GM12878 (cell line): ENCODE measurements around the gene ANOS1. TPM values are rescaled to one million over a fixed set of nuclear protein-coding genes. Genes with fewer than 3 reads are reported as not detected.

Experiments
- ATAC-seq: fragments of 200-7000 bp; cut with Tn5 transposase; 3 replicates; pipeline ENCODE4 v1.9.1; 2020; ENCODE audit warnings: mild to moderate bottlenecking, moderate library complexity
- BruUV-seq: library from RNA; stranded (reverse); fragments of 400-500 nt; replicated peaks from 2 replicates; lab custom pipeline; 2021; lab: Mats Ljungman, UMichigan
- CTCF ChIA-PET: fragments of 300-600 bp; sonication (Branson Sonifier 250); formaldehyde crosslinking; extraction: SDS; loops from one replicate; lab custom pipeline; 2021; ENCODE audit warnings: inconsistent platforms; lab: Yijun Ruan, JAX
- POLR2A ChIA-PET: fragments of 350-600 bp; formaldehyde crosslinking; extraction: SDS; loops from one replicate; lab custom pipeline; 2021; ENCODE audit warnings: inconsistent platforms; lab: Charles Lee
- RAD21 ChIA-PET: fragments of 300-600 bp; sonication (Branson Sonifier 250); formaldehyde crosslinking; loops from one replicate; lab custom pipeline; 2023; ENCODE audit warnings: antibody characterized with exemption; ENCODE audit not compliant: unreplicated experiment; lab: Charles Lee
- SMC1A ChIA-PET: fragments of 300-600 bp; sonication (Branson Sonifier 250); formaldehyde crosslinking; loops from one replicate; lab custom pipeline; 2023; ENCODE audit not compliant: unreplicated experiment, uncharacterized antibody; lab: Charles Lee
- DNase-seq: peaks from one replicate; pipeline ENCODE4 v3.0.0-alpha.2; 2011; ENCODE audit warnings: low read depth, low spot score
- FAIRE-seq: peaks from 3 replicates; lab custom pipeline; 2011; peaks lifted over from hg19 to GRCh38; lab: Jason Lieb, UNC
- H2AFZ ChIP-seq: 2 replicates; pipeline ENCODE4 v1.6.0; 2011; ENCODE audit warnings: low read depth, low read length, control low read depth; ENCODE audit not compliant: control insufficient read depth
- H3K27ac ChIP-seq: 2 replicates; pipeline ENCODE4 v1.5.1; 2011; ENCODE audit warnings: control low read depth; ENCODE audit not compliant: control insufficient read depth, insufficient read depth
- H3K27me3 ChIP-seq, 2 experiments: replicated peaks in 1 of 2; 2 replicates each; pipeline versions ENCODE4 v1.6.0 to v1.6.1; 2011; ENCODE audit warnings: low read length in 1 of 2; ENCODE audit not compliant: control insufficient read depth in 2 of 2, insufficient read depth in 2 of 2
- H3K36me3 ChIP-seq, 2 experiments: 2 replicates each; pipeline ENCODE4 v1.5.1; 2011; ENCODE audit warnings: low read length in 1 of 2; ENCODE audit not compliant: control insufficient read depth in 2 of 2, insufficient read depth in 2 of 2
- H3K4me1 ChIP-seq: 2 replicates; pipeline ENCODE4 v1.6.1; 2011; ENCODE audit warnings: mild to moderate bottlenecking, low read length, moderate library complexity, mixed read lengths; ENCODE audit not compliant: control insufficient read depth, insufficient read depth
- H3K4me2 ChIP-seq: 2 replicates; pipeline ENCODE4 v1.6.0; 2011; ENCODE audit warnings: control low read depth; ENCODE audit not compliant: control insufficient read depth, insufficient read depth
- H3K4me3 ChIP-seq: fragments of 200-600 bp; sonication (generic); 2 replicates; pipeline ENCODE4 v1.5.1; 2016
- H3K79me2 ChIP-seq: 2 replicates; pipeline ENCODE4 v1.6.0; 2011; ENCODE audit warnings: low read length; ENCODE audit not compliant: control insufficient read depth, insufficient read depth
- H3K9ac ChIP-seq: 2 replicates; pipeline ENCODE4 v1.8.0; 2011; ENCODE audit warnings: low read length, control low read depth, mixed read lengths; ENCODE audit not compliant: control insufficient read depth, insufficient read depth
- H3K9me3 ChIP-seq: replicated peaks from 3 replicates; pipeline ENCODE4 v1.5.1; 2011; ENCODE audit warnings: mild to moderate bottlenecking, low read length; ENCODE audit not compliant: control insufficient read depth, insufficient read depth
- H4K20me1 ChIP-seq: 2 replicates; pipeline ENCODE4 v1.6.0; 2011; ENCODE audit not compliant: control insufficient read depth, insufficient read depth
- CUX1 ChIP-seq: IDR thresholded peaks from 2 replicates; pipeline ENCODE4 v1.6.1; 2012; ENCODE audit warnings: improper control_type of control experiment, low read depth, low read length; ENCODE audit not compliant: insufficient replicate concordance
- EGR1 ChIP-seq, 2 experiments: IDR thresholded peaks; 1 replicate in 1 of 2; 2 replicates in 1 of 2; pipeline ENCODE4 v1.6.1; 2011 to 2012; ENCODE audit warnings: low read depth in 2 of 2, low read length in 2 of 2, borderline replicate concordance in 1 of 2, mild to moderate bottlenecking in 1 of 2, moderate library complexity in 1 of 2
- EZH2 ChIP-seq: IDR thresholded peaks from 2 replicates; pipeline ENCODE4 v1.6.1; 2012; ENCODE audit warnings: low read depth, mild to moderate bottlenecking, control low read depth, inconsistent platforms, low read length, borderline replicate concordance; ENCODE audit not compliant: control insufficient read depth
- NFXL1 ChIP-seq: fragments of 450-650 bp; IDR thresholded peaks from 2 replicates; pipeline ENCODE4 v1.6.1; 2017; ENCODE audit warnings: antibody characterized with exemption, mild to moderate bottlenecking, borderline replicate concordance
- RUNX3 ChIP-seq: IDR thresholded peaks from 2 replicates; pipeline ENCODE4 v1.6.1; 2012; ENCODE audit warnings: low read length, inconsistent platforms
- SP1 ChIP-seq: IDR thresholded peaks from one replicate; pipeline ENCODE4 v1.6.1; 2011; ENCODE audit warnings: low read depth, low read length
- ZNF207 ChIP-seq: fragments of 450-650 bp; IDR thresholded peaks from 2 replicates; pipeline ENCODE4 v1.6.1; 2014; ENCODE audit warnings: antibody characterized with exemption, mild to moderate bottlenecking, borderline replicate concordance
- WGBS: methylation state at CpG from one replicate; pipeline ENCODE4 v1.1.6; 2016; ENCODE audit warnings: low lambda C conversion rate; ENCODE audit not compliant: insufficient replicate concordance, insufficient coverage; ENCODE audit errors: missing lambda C conversion rate; 5-methylcytosine and 5-hydroxymethylcytosine counted together
- in situ Hi-C: fragments of 300-500 bp; cut with MboI; formaldehyde crosslinking; loops from 9 replicates; pipeline ENCODE4 v1.14.3; 2018; ENCODE audit warnings: mixed read lengths
- intact Hi-C: fragments of 100-400 bp; cut with micrococcal nuclease; formaldehyde crosslinking; loops from one replicate; pipeline ENCODE4 v1.14.2; 2022; ENCODE audit not compliant: unreplicated experiment
- polyA plus RNA-seq, 11 experiments: library from polyadenylated mRNA; depleted of rRNA in 4 of 11; unstranded in 6 of 11; stranded (reverse) in 5 of 11; fragments of >200 nt; fragmentation: Nextera tagmentation in 4 of 11; fragmentation: Illumina TruSeq in 1 of 11; extraction: Ambion mirVana in 4 of 11; extraction: Trizol in 1 of 11; gene quantifications; 1 replicate in 1 of 11; 2 replicates in 10 of 11; pipeline versions ENCODE4 v1.2.1 to v1.2.3, GENCODE V29; 2011 to 2016; ENCODE audit warnings: inconsistent platforms in 2 of 11, missing spikeins in 2 of 11, low read depth in 1 of 11
- total RNA-seq, 4 experiments: library from RNA; depleted of rRNA in 3 of 4; stranded (reverse); fragments of >200 nt in 3 of 4; fragmentation: Illumina TruSeq in 1 of 4; extraction: Trizol in 1 of 4; gene quantifications; 2 replicates each; pipeline versions ENCODE4 v1.2.1 to v1.2.3, GENCODE V29; 2013 to 2021

Gene ANOS1
- total and polyA plus RNA-seq, 10 of the 15 experiments (the other 5 are each of a cell fraction or from before 2014, with no cell fraction given): under 0.01 to 4.0 (median 0.03) TPM; not detected in 3

GRCh38 chrX:8717354-8717753 is 14.6 kb downstream of the ANOS1 start:
- intact Hi-C loops (no loop called here), in situ Hi-C loops (no loop called here)
- H3K27me3 ChIP-seq: no peaks in the 10 kb centered on the region
- DNase-seq (no peak), ATAC-seq (no peak), FAIRE-seq (no peak)
- no TSS peak for BruUV-seq
- no peaks in the 10 kb centered on the region for H3K79me2 ChIP-seq
- no peaks in the 10 kb centered on the region for H3K9me3 ChIP-seq
- SMC1A ChIA-PET: no interaction called here
- H3K36me3 ChIP-seq: no peaks in the 10 kb centered on the region
- H3K9ac ChIP-seq: no peak overlapping the region
- H3K27ac ChIP-seq: no peak overlapping the region
- CTCF ChIA-PET: no interaction called here
- no peaks in the 10 kb centered on the region for H3K4me1 ChIP-seq
- no peak overlapping the region for H3K4me2 ChIP-seq
- RAD21 ChIA-PET: no interaction called here
- TF ChIP-seq ZNF207 (no peak), EZH2 (no peak), SP1 (no peak), NFXL1 (no peak), CUX1 (no peak), RUNX3 (no peak), EGR1 (IDR thresholded peaks at IDR 0.05; ENCODE audit: borderline replicate concordance in 1 of 2, low read depth in 2 of 2, low read length in 2 of 2) (no peak)
- H4K20me1 ChIP-seq: no peaks in the 10 kb centered on the region
- no peak overlapping the region for H2AFZ ChIP-seq
- 52% methylated on average over 2 of the region's 2 CpGs for WGBS
- no peak overlapping the region for H3K4me3 ChIP-seq
- POLR2A ChIA-PET: no interaction called here
